Activated CD4-positive, alpha-beta T cell treated with anti-CD3 and anti-CD28 coated beads for 36 hours (primary cell): ENCODE data around the gene DTNB. TPM values are rescaled to one million over a fixed set of nuclear protein-coding genes. Genes with fewer than 3 reads are reported as not detected.

ENCODE experiments used
- microRNA-seq: library from miRNA; unstranded; fragments of <30 nt; microRNA quantifications from one replicate; pipeline ENCODE4 v1.2.0, GENCODE V29; 2021; ENCODE audit warnings: borderline replicate concordance
- total RNA-seq, 2 experiments: library from RNA; stranded (reverse); gene quantifications; one replicate each; pipeline ENCODE4 v1.2.3, GENCODE V29; 2021

DTNB gene
- total RNA-seq, 2 experiments from 2014 or later: 17.1 to 33.5 TPM

Small RNA genes lying within 50 kb of the gene (microRNA-seq; reads per million reads assigned to microRNA genes)
- gene MIR1301: 463 reads per million, percentile 80 among the genes with 10 or more reads in this experiment

Other genes with a start within 250 kb of the DTNB start
- gene ASXL2, start 204.9 kb upstream of the DTNB start, total RNA-seq: 10 to 100 TPM; 36.8 to 46.4 TPM